NB4 (cell line): Measurements from ENCODE around the gene CFAP46.

Experiments used
- CTCF ChIP-seq: IDR thresholded peaks from one replicate; pipeline ENCODE4 v1.5.1; 2012; ENCODE audit warnings: low read depth, low read length
- MAX ChIP-seq: IDR thresholded peaks from 2 replicates; pipeline ENCODE4 v1.6.1; 2011; ENCODE audit warnings: low read depth, low read length
- POLR2A ChIP-seq: IDR thresholded peaks from 2 replicates; pipeline ENCODE4 v1.6.1; 2011; ENCODE audit warnings: mild to moderate bottlenecking; ENCODE audit not compliant: insufficient read length; ENCODE audit errors: extremely low read depth

DNA sequence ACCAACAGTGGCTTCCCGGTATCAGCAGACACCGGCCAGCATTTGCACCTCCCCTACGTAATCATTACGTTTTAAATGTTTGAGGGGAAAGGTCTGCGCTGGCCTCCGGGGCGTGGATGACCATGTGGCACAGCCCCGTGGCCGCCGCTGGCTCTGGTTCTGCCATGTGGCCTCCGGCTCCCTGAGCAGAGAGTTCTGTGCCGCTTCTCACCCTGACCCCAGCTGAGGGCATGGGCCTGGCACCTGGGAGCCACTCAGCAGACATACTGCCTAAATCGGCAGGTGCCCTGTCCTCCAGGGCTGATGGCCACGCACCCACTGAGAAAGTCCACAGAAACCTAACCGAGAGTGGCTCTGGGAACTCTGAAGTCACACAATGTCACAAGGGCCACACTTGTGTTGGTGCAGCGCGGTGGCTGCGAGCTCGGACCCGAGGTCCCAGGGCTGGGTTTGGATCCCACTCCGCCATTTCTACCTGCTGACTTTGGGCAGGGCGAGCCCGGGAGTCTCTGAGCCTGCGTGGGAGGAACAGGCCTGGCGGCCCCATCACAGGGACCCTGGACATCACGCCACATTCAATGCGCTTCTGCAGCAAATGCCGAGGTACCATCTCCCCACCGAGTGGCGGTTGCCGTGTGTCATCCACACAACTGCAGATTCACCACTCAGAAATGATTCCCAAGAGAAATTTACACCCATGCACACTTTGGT, 25.3 kb downstream of the CFAP46 start:
- no peak for TF ChIP-seq CTCF
- TF ChIP-seq POLR2A, result no peak
- no peak for TF ChIP-seq MAX
